Liver (tissue), 9 donors: ENCODE results near the gene MCF2L2. TPM values are rescaled to one million over a fixed set of nuclear protein-coding genes. Genes with fewer than 3 reads are reported as not detected.

Experiments
- DNase-seq: peaks from one replicate; pipeline ENCODE4 v3.0.0-alpha.2; 2017; ENCODE audit warnings: low spot score
- H3K27ac ChIP-seq, 2 donors: one replicate each; pipeline ENCODE4 v1.7.0; 2013; ENCODE audit warnings: inconsistent platforms in 2 of 2, low read length in 2 of 2, control low read depth in 1 of 2, low read depth in 1 of 2, mild to moderate bottlenecking in 1 of 2
- H3K27me3 ChIP-seq, 4 donors: one replicate each; pipeline versions ENCODE4 v1.6.1 to v1.7.0; 2013; ENCODE audit warnings: low read length in 3 of 4, inconsistent platforms in 1 of 4, mild to moderate bottlenecking in 1 of 4, moderate library complexity in 1 of 4; ENCODE audit not compliant: control insufficient read depth in 4 of 4, insufficient read depth in 4 of 4
- H3K36me3 ChIP-seq, 4 donors: one replicate each; pipeline versions ENCODE4 v1.6.1 to v1.7.0; 2013; ENCODE audit warnings: low read length in 3 of 4, mild to moderate bottlenecking in 3 of 4, low read depth in 1 of 4, moderate library complexity in 1 of 4; ENCODE audit not compliant: control insufficient read depth in 4 of 4, insufficient read depth in 3 of 4
- H3K4me1 ChIP-seq, 4 donors: one replicate each; pipeline versions ENCODE4 v1.6.1 to v1.7.0; 2013; ENCODE audit warnings: low read length in 3 of 4, mild to moderate bottlenecking in 3 of 4, moderate library complexity in 1 of 4; ENCODE audit not compliant: control insufficient read depth in 4 of 4, insufficient read depth in 4 of 4
- H3K4me3 ChIP-seq, 3 donors: one replicate each; pipeline versions ENCODE4 v1.6.1 to v1.7.0; 2013; ENCODE audit warnings: low read length in 3 of 3, control low read depth in 1 of 3, low read depth in 1 of 3, mild to moderate bottlenecking in 1 of 3
- H3K9ac ChIP-seq, 2 donors: one replicate each; pipeline ENCODE4 v1.7.0; 2013; ENCODE audit warnings: low read length in 2 of 2, mild to moderate bottlenecking in 2 of 2, moderate library complexity in 2 of 2, control low read depth in 1 of 2, low read depth in 1 of 2
- H3K9me3 ChIP-seq, 4 donors: one replicate each; pipeline versions ENCODE4 v1.6.1 to v1.7.0; 2013; ENCODE audit warnings: low read length in 3 of 4; ENCODE audit not compliant: control insufficient read depth in 4 of 4
- EGR1 ChIP-seq, 2 donors: IDR thresholded peaks; 2 replicates each; pipeline ENCODE4 v1.6.1; 2016 to 2018; ENCODE audit warnings: antibody characterized with exemption in 2 of 2, low read depth in 2 of 2
- FOXA1 ChIP-seq: IDR thresholded peaks from 2 replicates; pipeline ENCODE4 v1.6.1; 2016; ENCODE audit warnings: antibody characterized with exemption
- FOXA2 ChIP-seq: IDR thresholded peaks from 2 replicates; pipeline ENCODE4 v1.6.1; 2016; ENCODE audit warnings: antibody characterized with exemption
- GABPA ChIP-seq, 2 donors: IDR thresholded peaks in 1 of 2; conservative IDR thresholded peaks in 1 of 2; 2 replicates each; pipeline ENCODE4 v1.6.1; 2016; ENCODE audit warnings: antibody characterized with exemption in 2 of 2, mild to moderate bottlenecking in 1 of 2, moderate library complexity in 1 of 2
- HNF4A ChIP-seq, 2 donors: conservative IDR thresholded peaks; 2 replicates each; pipeline ENCODE4 v1.6.1; 2016; ENCODE audit warnings: antibody characterized with exemption in 2 of 2, mild to moderate bottlenecking in 2 of 2
- HNF4G ChIP-seq: IDR thresholded peaks from 2 replicates; pipeline ENCODE4 v1.6.1; 2016; ENCODE audit warnings: antibody characterized with exemption
- JUND ChIP-seq, 2 donors: IDR thresholded peaks; 2 replicates each; pipeline ENCODE4 v1.6.1; 2016; ENCODE audit warnings: antibody characterized with exemption in 2 of 2
- NR2F2 ChIP-seq: IDR thresholded peaks from 2 replicates; pipeline ENCODE4 v1.6.1; 2016; ENCODE audit warnings: antibody characterized with exemption
- RAD21 ChIP-seq, 2 donors: IDR thresholded peaks; 2 replicates each; pipeline ENCODE4 v1.6.1; 2016; ENCODE audit warnings: antibody characterized with exemption in 2 of 2, mild to moderate bottlenecking in 2 of 2
- RXRA ChIP-seq, 2 donors: IDR thresholded peaks; 2 replicates each; pipeline ENCODE4 v1.6.1; 2017 to 2018; ENCODE audit warnings: antibody characterized with exemption in 2 of 2, mild to moderate bottlenecking in 1 of 2
- TAF1 ChIP-seq: conservative IDR thresholded peaks from 2 replicates; pipeline ENCODE4 v1.6.1; 2016; ENCODE audit warnings: antibody characterized with exemption, mild to moderate bottlenecking
- YY1 ChIP-seq: IDR thresholded peaks from 2 replicates; pipeline ENCODE4 v1.6.1; 2016; ENCODE audit warnings: antibody characterized with exemption, mild to moderate bottlenecking
- ZBTB33 ChIP-seq: IDR thresholded peaks from 2 replicates; pipeline ENCODE4 v1.6.1; 2016; ENCODE audit warnings: antibody characterized with exemption
- WGBS: extraction: QIAGEN DNeasy Blood & Tissue Kit; methylation state at CpG from one replicate; pipeline ENCODE4 v1.1.7; 2013; 5-methylcytosine and 5-hydroxymethylcytosine counted together
- polyA plus RNA-seq, 2 donors: library from polyadenylated mRNA; stranded (reverse) in 1 of 2; unstranded in 1 of 2; fragments of 200-250 nt in 1 of 2; fragments of >200 nt in 1 of 2; fragmentation: Nextera tagmentation in 1 of 2; extraction: Ambion mirVana in 1 of 2; gene quantifications; one replicate each; pipeline versions ENCODE4 v1.2.1 to v1.2.3, GENCODE V29; 2013 to 2015
- total RNA-seq, 2 donors: library from RNA; depleted of rRNA; stranded (reverse); fragments of >200 nt; gene quantifications; one replicate each; pipeline ENCODE4 v1.2.3, GENCODE V29; 2014
- TF ChIP-seq, protein P1 (sequence below): IDR thresholded peaks from 2 replicates; pipeline ENCODE4 v1.6.1; 2016; ENCODE audit warnings: antibody characterized with exemption
- TF ChIP-seq, protein P2 (sequence below): IDR thresholded peaks from 2 replicates; pipeline ENCODE4 v1.6.1; 2016; ENCODE audit warnings: antibody characterized with exemption, mild to moderate bottlenecking
- TF ChIP-seq, protein P3 (sequence below): fragments of 150-350 bp; IDR thresholded peaks from 2 replicates; pipeline ENCODE4 v1.5.1; 2017; ENCODE audit warnings: improper control_type of control experiment, low read depth, low read length; ENCODE audit not compliant: missing input control
- TF ChIP-seq, protein P4 (sequence below): IDR thresholded peaks from 2 replicates; pipeline ENCODE4 v1.6.1; 2016; ENCODE audit warnings: antibody characterized with exemption
- donor health status: healthy.
- donor health status: healthy.
- donor health status: healthy.
- donor health status: healthy.
- donor health status: healthy.

The MCF2L2 gene
- total and polyA plus RNA-seq, 4 donors = 0.02 to 0.47 (median 0.17) TPM; not detected in 1

DNA sequence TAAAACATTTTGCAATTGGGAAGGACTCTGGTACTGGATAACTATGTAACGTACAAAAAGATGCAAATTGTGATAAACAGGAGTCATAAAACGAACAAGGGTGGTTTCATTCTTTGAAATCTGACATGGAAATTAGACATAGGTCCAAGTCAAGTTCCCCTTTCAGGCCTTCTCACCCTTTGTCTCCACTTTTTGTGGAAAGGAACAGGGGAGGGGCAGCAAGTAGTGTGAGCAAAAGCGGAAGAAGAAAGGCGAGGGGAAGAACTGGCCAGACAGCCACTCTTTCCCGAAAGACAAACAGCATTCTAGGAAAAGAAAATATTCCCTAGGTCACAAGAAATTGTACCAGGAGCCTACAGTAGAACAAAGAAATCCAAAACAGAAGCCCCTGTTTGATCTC lies 52.6 kb downstream of the MCF2L2 start (continued):
- TF ChIP-seq RAD21 (IDR thresholded peaks at IDR 0.05) = no peak

- DNase-seq = no peak
- H3K27ac ChIP-seq = no peak overlapping the region
These were observed 53.1 kb downstream of the MCF2L2 start for GRCh38 chr3:183375337-183375736.

More at GRCh38 chr3:183375337-183375736, 53.1 kb downstream of the MCF2L2 start:
- Histone ChIP-seq H3K9me3 (no peaks in the 10 kb centered on the region), H3K4me1 (no peaks in the 10 kb centered on the region), H3K9ac (no peak overlapping the region), H3K27me3 (peaks cover 0 to 3% (median 0%) of the 10 kb centered on the region in 4 donors), H3K36me3 (no peaks in the 10 kb centered on the region), H3K4me3 (no peak overlapping the region)
- no peak for TF ChIP-seq ZBTB33
- TF ChIP-seq, protein P1, sequence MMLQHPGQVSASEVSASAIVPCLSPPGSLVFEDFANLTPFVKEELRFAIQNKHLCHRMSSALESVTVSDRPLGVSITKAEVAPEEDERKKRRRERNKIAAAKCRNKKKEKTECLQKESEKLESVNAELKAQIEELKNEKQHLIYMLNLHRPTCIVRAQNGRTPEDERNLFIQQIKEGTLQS = no peak
- no peak for TF ChIP-seq NR2F2
- TF ChIP-seq, protein P2, sequence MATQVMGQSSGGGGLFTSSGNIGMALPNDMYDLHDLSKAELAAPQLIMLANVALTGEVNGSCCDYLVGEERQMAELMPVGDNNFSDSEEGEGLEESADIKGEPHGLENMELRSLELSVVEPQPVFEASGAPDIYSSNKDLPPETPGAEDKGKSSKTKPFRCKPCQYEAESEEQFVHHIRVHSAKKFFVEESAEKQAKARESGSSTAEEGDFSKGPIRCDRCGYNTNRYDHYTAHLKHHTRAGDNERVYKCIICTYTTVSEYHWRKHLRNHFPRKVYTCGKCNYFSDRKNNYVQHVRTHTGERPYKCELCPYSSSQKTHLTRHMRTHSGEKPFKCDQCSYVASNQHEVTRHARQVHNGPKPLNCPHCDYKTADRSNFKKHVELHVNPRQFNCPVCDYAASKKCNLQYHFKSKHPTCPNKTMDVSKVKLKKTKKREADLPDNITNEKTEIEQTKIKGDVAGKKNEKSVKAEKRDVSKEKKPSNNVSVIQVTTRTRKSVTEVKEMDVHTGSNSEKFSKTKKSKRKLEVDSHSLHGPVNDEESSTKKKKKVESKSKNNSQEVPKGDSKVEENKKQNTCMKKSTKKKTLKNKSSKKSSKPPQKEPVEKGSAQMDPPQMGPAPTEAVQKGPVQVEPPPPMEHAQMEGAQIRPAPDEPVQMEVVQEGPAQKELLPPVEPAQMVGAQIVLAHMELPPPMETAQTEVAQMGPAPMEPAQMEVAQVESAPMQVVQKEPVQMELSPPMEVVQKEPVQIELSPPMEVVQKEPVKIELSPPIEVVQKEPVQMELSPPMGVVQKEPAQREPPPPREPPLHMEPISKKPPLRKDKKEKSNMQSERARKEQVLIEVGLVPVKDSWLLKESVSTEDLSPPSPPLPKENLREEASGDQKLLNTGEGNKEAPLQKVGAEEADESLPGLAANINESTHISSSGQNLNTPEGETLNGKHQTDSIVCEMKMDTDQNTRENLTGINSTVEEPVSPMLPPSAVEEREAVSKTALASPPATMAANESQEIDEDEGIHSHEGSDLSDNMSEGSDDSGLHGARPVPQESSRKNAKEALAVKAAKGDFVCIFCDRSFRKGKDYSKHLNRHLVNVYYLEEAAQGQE = no peak
- TF ChIP-seq, protein P3, sequence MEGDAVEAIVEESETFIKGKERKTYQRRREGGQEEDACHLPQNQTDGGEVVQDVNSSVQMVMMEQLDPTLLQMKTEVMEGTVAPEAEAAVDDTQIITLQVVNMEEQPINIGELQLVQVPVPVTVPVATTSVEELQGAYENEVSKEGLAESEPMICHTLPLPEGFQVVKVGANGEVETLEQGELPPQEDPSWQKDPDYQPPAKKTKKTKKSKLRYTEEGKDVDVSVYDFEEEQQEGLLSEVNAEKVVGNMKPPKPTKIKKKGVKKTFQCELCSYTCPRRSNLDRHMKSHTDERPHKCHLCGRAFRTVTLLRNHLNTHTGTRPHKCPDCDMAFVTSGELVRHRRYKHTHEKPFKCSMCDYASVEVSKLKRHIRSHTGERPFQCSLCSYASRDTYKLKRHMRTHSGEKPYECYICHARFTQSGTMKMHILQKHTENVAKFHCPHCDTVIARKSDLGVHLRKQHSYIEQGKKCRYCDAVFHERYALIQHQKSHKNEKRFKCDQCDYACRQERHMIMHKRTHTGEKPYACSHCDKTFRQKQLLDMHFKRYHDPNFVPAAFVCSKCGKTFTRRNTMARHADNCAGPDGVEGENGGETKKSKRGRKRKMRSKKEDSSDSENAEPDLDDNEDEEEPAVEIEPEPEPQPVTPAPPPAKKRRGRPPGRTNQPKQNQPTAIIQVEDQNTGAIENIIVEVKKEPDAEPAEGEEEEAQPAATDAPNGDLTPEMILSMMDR = no peak
- no peak for TF ChIP-seq JUND (IDR thresholded peaks at IDR 0.05)
- TF ChIP-seq FOXA2 = no peak
- no peak for TF ChIP-seq RXRA (IDR thresholded peaks at IDR 0.05)
- no peak for TF ChIP-seq HNF4G
- TF ChIP-seq TAF1 = no peak
- TF ChIP-seq GABPA (IDR thresholded peaks at IDR 0.05 in 1 of 2, conservative IDR thresholded peaks at IDR 0.05 in 1 of 2) = no peak
- TF ChIP-seq EGR1 (IDR thresholded peaks at IDR 0.05; ENCODE audit: low read depth in 2 of 2) = no peak
- no peak for TF ChIP-seq HNF4A (conservative IDR thresholded peaks at IDR 0.05)
- TF ChIP-seq FOXA1 = no peak
- no peak for TF ChIP-seq YY1
- TF ChIP-seq, protein P4, sequence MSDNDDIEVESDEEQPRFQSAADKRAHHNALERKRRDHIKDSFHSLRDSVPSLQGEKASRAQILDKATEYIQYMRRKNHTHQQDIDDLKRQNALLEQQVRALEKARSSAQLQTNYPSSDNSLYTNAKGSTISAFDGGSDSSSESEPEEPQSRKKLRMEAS = no peak
- TF ChIP-seq RAD21 (IDR thresholded peaks at IDR 0.05) = no peak
- 68% methylated on average over 6 of the region's 6 CpGs for WGBS
